ENCODE data around the gene CTSW. TPM values are rescaled to one million over a fixed set of nuclear protein-coding genes. Genes with fewer than 3 reads are reported as not detected.

Gene CTSW
- total RNA-seq, 2 donors from 2014 or later, result not detected

DNA sequence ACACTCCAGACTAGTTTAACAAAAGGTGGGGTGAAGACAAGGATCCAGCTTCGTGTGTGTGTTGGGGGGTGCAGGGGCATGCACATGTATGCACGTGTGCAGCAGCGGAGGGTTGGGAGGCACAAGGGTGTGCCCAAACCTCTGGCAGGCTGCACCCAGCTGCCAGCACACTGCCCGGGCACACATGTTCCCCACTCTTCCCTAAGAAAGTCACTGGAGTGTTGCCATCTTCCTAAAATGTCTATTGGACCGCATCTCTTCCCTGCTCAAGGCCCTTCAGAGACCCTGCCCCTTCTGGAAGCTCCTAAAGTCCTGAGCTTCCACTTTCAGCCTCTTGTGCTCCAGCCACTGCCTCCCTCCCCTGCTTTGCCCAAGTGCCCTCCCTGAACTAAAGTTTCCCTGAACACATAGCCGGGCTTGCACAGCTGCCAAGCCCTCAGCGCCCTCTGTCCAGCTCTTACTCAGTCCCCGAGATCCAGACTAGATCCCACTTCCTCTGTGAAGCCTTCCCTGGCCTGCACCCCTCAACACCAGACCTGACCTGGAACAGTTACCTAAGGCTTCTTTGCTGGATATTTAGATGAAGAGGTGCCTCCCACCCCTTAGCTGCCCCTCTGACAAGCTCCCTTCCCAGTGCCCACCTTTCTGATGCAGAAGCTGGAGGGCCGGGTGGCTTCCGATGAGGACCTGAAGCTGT is 27.7 kb upstream of the CTSW start:
- Mint-ChIP-seq H3K27me3 (ENCODE audit: insufficient read depth) (peaks cover 10% of the 10 kb centered on the region), H3K4me1 (peaks cover 8% of the 10 kb centered on the region), H3K27ac (peak overlapping the region; percentile 5), H3K36me3 (ENCODE audit: low read depth) (peaks cover 56% of the 10 kb centered on the region), H3K9me3 (no peaks in the 10 kb centered on the region), H3K4me3 (no peak overlapping the region)
- H3K36me3 ChIP-seq (ENCODE audit: control insufficient read depth, insufficient read depth, low read length), result peaks cover 61% of the 10 kb centered on the region
- peaks cover 7% of the 10 kb centered on the region for H3K9me3 ChIP-seq (ENCODE audit: control insufficient read depth, low read length)
- H3K27ac ChIP-seq (ENCODE audit: low read depth, low read length), result no peak overlapping the region
- TF ChIP-seq, protein P1, sequence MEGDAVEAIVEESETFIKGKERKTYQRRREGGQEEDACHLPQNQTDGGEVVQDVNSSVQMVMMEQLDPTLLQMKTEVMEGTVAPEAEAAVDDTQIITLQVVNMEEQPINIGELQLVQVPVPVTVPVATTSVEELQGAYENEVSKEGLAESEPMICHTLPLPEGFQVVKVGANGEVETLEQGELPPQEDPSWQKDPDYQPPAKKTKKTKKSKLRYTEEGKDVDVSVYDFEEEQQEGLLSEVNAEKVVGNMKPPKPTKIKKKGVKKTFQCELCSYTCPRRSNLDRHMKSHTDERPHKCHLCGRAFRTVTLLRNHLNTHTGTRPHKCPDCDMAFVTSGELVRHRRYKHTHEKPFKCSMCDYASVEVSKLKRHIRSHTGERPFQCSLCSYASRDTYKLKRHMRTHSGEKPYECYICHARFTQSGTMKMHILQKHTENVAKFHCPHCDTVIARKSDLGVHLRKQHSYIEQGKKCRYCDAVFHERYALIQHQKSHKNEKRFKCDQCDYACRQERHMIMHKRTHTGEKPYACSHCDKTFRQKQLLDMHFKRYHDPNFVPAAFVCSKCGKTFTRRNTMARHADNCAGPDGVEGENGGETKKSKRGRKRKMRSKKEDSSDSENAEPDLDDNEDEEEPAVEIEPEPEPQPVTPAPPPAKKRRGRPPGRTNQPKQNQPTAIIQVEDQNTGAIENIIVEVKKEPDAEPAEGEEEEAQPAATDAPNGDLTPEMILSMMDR (conservative IDR thresholded peaks at IDR 0.05), result no peak
- H3K4me1 ChIP-seq (ENCODE audit: control insufficient read depth, insufficient read depth, low read length), result no peaks in the 10 kb centered on the region
- WGBS, 2 experiments (ENCODE audit: insufficient coverage in 1 of 2, insufficient read length in 1 of 2), result 95 to 97% methylated on average over 6 to 10 of the region's 10 CpGs
- no peak overlapping the region for H3K4me3 ChIP-seq (ENCODE audit: low read length)
- no peaks in the 10 kb centered on the region for H3K27me3 ChIP-seq (ENCODE audit: control insufficient read depth, insufficient read depth, low read length, poor library complexity, severe bottlenecking)
- no peak overlapping the region for H3K9ac ChIP-seq (ENCODE audit: extremely low read depth, low read length, poor library complexity, severe bottlenecking)
- no peak for DNase-seq

DNA sequence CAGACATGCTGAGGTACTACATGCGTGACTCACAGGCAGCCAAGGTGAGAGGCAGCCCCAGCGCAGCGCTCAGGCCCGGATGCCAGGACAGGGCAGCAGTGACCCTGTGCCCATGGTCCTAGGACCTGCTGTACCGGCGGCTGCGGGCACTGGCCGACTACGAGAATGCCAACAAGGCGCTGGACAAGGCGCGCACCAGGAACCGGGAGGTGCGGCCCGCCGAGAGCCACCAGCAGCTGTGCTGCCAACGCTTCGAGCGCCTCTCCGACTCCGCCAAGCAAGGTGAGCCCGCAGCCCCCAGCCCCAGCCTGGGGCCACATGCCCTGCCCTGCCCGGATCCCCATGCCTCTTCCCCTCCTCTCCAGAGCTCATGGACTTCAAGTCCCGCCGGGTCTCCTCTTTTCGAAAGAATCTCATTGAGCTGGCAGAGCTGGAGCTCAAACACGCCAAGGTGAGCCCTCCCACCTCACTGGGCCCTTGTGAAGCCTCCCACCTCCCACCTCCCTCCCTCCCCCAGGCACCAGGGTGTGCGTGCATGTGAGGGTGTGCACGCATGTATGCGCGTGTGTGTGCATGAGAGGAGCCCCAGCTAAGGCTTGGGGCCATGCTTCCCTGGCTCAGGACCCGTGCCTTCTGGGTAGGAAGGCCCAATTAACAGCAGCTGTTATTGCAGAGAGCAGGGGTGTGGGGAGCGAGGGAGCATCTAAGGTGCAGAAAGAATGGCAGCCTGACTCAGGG is 27.0 kb upstream of the CTSW start:
- Mint-ChIP-seq H3K27ac (peak overlapping the region; percentile 5), H3K4me1 (peaks cover 8% of the 10 kb centered on the region), H3K4me3 (no peak overlapping the region), H3K9me3 (no peaks in the 10 kb centered on the region), H3K27me3 (ENCODE audit: insufficient read depth) (peaks cover 8% of the 10 kb centered on the region), H3K36me3 (ENCODE audit: low read depth) (peaks cover 56% of the 10 kb centered on the region)
- Histone ChIP-seq H3K36me3 (ENCODE audit: control insufficient read depth, insufficient read depth, low read length) (peaks cover 61% of the 10 kb centered on the region), H3K9ac (ENCODE audit: extremely low read depth, low read length, poor library complexity, severe bottlenecking) (no peak overlapping the region), H3K9me3 (ENCODE audit: control insufficient read depth, low read length) (peaks cover 7% of the 10 kb centered on the region), H3K27ac (ENCODE audit: low read depth, low read length) (no peak overlapping the region), H3K27me3 (ENCODE audit: control insufficient read depth, insufficient read depth, low read length, poor library complexity, severe bottlenecking) (no peaks in the 10 kb centered on the region), H3K4me1 (ENCODE audit: control insufficient read depth, insufficient read depth, low read length) (no peaks in the 10 kb centered on the region), H3K4me3 (ENCODE audit: low read length) (no peak overlapping the region)
- DNase-seq, result no peak
- TF ChIP-seq, protein P1 (conservative IDR thresholded peaks at IDR 0.05), result no peak
- 96% methylated on average over 19 to 33 of the region's 33 CpGs for WGBS, 2 experiments (ENCODE audit: insufficient coverage in 1 of 2, insufficient read length in 1 of 2)

DNA sequence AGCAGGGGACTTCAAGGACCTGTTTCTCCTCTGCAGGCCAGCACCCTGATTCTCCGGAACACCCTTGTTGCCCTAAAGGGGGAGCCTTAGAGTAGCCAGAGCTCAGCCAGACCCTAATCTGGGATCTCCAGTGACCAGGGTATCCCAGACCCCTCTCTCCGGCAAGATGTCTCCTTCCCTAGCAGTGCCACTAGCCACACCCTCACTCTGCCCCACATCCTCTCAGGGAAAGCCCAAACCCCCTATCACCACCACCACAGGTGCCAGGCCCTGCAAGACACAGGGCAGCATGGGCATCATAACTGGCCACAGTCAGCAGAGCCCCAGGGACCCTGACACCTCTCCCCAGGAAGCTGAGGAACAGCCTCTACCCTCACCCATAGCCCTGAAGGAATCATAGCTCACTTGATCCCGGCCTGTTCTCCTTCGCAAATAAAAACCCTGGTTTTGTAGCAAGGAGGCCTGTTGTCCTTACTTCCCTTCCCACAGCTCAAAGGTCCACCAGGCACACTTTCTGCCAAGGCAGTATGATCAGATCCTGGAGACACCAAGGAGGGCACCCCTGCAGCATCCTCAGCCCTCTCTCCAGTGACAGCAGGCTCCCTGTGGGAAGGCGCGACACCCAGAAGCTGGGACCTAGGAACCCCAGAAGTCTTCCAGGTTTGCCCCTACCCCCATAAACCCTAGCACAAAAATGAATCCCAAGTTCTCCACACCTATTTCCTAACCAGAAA is 26.2 kb upstream of the CTSW start:
- DNase-seq, result peak; percentile 69
- no peak overlapping the region for H3K4me3 Mint-ChIP-seq
- H3K9me3 Mint-ChIP-seq, result no peaks in the 10 kb centered on the region
- peaks cover 56% of the 10 kb centered on the region for H3K36me3 Mint-ChIP-seq (ENCODE audit: low read depth)
- Histone ChIP-seq H3K36me3 (ENCODE audit: control insufficient read depth, insufficient read depth, low read length) (peaks cover 61% of the 10 kb centered on the region), H3K27ac (ENCODE audit: low read depth, low read length) (no peak overlapping the region), H3K27me3 (ENCODE audit: control insufficient read depth, insufficient read depth, low read length, poor library complexity, severe bottlenecking) (no peaks in the 10 kb centered on the region), H3K4me3 (ENCODE audit: low read length) (no peak overlapping the region), H3K4me1 (ENCODE audit: control insufficient read depth, insufficient read depth, low read length) (no peaks in the 10 kb centered on the region), H3K9ac (ENCODE audit: extremely low read depth, low read length, poor library complexity, severe bottlenecking) (no peak overlapping the region), H3K9me3 (ENCODE audit: control insufficient read depth, low read length) (peaks cover 7% of the 10 kb centered on the region)
- TF ChIP-seq, protein P1 (conservative IDR thresholded peaks at IDR 0.05), result peak; percentile 51
- peak overlapping the region; percentile 74 for H3K27ac Mint-ChIP-seq
- H3K27me3 Mint-ChIP-seq (ENCODE audit: insufficient read depth), result peaks cover 4% of the 10 kb centered on the region
- 96 to 98% methylated on average over 6 of the region's 6 CpGs for WGBS, 2 experiments (ENCODE audit: insufficient coverage in 1 of 2, insufficient read length in 1 of 2)
- H3K4me1 Mint-ChIP-seq, result peaks cover 10% of the 10 kb centered on the region
